ENCODE data around the gene ADAMTS17.
"Not testable (repeated sequence)": the region's sequence is repeated elsewhere in the genome, so short reads cannot be mapped to it uniquely, and the experiment has no call there.

The ADAMTS17 gene

DNA sequence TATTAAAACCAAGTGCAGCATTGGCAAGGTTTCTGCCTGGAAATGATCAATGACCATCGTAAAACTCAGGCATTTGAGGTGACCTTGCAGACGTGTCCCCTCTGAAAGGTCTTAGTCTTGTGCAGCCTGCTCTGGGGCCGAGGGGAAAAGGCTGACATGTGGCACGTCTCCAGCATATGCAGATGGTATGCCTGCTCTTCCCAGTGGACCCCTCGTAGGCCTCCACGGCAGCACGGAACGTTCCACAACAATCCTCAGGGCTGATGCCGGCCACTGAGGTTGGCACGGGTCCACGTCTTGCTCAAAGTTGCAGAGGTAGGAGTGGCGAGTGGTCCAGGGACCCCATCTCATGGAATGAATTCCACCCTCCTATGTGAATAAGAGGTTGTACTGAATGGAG is 361.0 kb downstream of the ADAMTS17 start:
- H3K27me3 ChIP-seq (ENCODE audit: insufficient read depth, low read length): 0 out of 2 replicates have a peak, but pooled peaks cover 6% of the 10 kb centered on the region
- no peak overlapping the region for H3K9ac ChIP-seq (ENCODE audit: low read depth, low read length)
- H3K27ac ChIP-seq (ENCODE audit: low read length): no peak overlapping the region
- H3K9me3 ChIP-seq (ENCODE audit: insufficient read depth, low read depth, low read length): no peaks in the 10 kb centered on the region
- peaks cover 30% of the 10 kb centered on the region; the same call in 1 of the 2 replicates for H3K4me1 ChIP-seq (ENCODE audit: insufficient read depth, low read length)
- no peaks in the 10 kb centered on the region for H3K36me3 ChIP-seq (ENCODE audit: insufficient read depth, low read depth, low read length)
- H3K4me3 ChIP-seq (ENCODE audit: low read length): no peak overlapping the region

DNA sequence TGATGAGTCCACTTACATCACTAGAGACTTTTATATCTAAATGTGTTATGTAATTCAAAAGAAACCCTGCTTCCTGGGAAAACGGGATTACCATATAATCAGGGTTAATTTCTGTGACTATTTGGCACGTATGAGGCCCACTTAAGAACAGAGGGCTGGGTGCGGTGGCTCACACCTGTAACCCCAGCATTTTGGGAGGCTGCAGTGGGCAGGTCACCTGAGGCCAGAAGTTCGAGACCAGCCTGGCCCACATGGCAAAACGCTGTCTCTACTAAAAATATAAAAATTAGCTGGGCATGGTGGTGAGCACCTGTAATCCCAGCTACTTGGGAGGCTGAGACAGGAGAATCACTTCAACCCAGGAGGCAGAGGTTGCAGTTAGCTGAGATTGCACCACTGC is 361.9 kb downstream of the ADAMTS17 start:
- not testable (repeated sequence) for H3K36me3 ChIP-seq (ENCODE audit: insufficient read depth, low read depth, low read length); H3K4me3 ChIP-seq (ENCODE audit: low read length); H3K9ac ChIP-seq (ENCODE audit: low read depth, low read length); H3K27me3 ChIP-seq (ENCODE audit: insufficient read depth, low read length); H3K9me3 ChIP-seq (ENCODE audit: insufficient read depth, low read depth, low read length); H3K27ac ChIP-seq (ENCODE audit: low read length)
- H3K4me1 ChIP-seq (ENCODE audit: insufficient read depth, low read length): peaks cover 30% of the 10 kb centered on the region; the same call in 1 of the 2 replicates

DNA sequence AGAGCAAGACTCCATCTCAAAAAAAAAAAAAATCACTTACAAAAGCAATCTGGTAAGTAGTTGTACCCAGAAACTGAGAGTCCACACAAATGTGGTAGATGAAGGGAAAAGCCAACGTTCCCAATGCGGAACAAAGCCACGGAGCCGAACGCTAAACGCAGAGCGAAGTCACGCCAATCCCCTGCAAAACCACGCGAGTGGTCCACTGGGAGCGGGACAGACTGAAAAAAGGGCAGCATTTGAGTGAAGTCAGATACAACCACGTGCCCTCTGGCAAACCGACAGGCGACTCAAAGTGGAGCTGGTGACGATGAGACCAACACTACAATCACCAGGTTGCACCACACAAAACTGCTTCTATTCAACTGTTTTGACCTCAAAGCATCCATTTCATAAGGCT is 362.4 kb downstream of the ADAMTS17 start:
- no peaks in the 10 kb centered on the region for H3K9me3 ChIP-seq (ENCODE audit: insufficient read depth, low read depth, low read length)
- H3K9ac ChIP-seq (ENCODE audit: low read depth, low read length): no peak overlapping the region
- H3K27me3 ChIP-seq (ENCODE audit: insufficient read depth, low read length): 0 out of 2 replicates have a peak, but pooled peaks cover 6% of the 10 kb centered on the region
- no peak overlapping the region for H3K4me3 ChIP-seq (ENCODE audit: low read length)
- H3K36me3 ChIP-seq (ENCODE audit: insufficient read depth, low read depth, low read length): no peaks in the 10 kb centered on the region
- peaks cover 30% of the 10 kb centered on the region; the same call in 1 of the 2 replicates for H3K4me1 ChIP-seq (ENCODE audit: insufficient read depth, low read length)
- no peak overlapping the region for H3K27ac ChIP-seq (ENCODE audit: low read length)

DNA sequence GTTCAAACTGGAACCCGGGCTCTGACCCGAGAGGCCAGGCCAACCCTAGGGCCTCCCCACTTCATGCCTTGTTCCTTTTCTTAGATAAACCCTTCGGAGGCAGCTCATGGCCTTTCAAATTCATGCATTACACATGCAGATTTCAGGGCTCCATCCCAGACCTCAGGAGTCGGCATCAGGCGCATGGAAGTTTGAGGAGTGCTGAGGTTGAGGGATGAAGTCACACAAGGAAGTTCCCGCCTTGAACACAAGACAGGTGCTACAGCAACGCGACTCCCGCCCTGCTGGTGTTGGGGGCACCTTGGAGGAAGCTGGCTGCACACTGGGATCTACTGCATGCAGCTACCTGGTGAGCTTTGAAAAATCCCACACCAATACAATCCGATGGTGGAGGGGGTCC is 363.3 kb downstream of the ADAMTS17 start:
- Histone ChIP-seq H3K27ac (ENCODE audit: low read length) (no peak overlapping the region), H3K27me3 (ENCODE audit: insufficient read depth, low read length) (0 out of 2 replicates have a peak, but pooled peaks cover 6% of the 10 kb centered on the region), H3K9me3 (ENCODE audit: insufficient read depth, low read depth, low read length) (no peaks in the 10 kb centered on the region), H3K9ac (ENCODE audit: low read depth, low read length) (no peak overlapping the region), H3K4me3 (ENCODE audit: low read length) (no peak overlapping the region), H3K4me1 (ENCODE audit: insufficient read depth, low read length) (peaks cover 21% of the 10 kb centered on the region; the same call in 1 of the 2 replicates), H3K36me3 (ENCODE audit: insufficient read depth, low read depth, low read length) (no peaks in the 10 kb centered on the region)

DNA sequence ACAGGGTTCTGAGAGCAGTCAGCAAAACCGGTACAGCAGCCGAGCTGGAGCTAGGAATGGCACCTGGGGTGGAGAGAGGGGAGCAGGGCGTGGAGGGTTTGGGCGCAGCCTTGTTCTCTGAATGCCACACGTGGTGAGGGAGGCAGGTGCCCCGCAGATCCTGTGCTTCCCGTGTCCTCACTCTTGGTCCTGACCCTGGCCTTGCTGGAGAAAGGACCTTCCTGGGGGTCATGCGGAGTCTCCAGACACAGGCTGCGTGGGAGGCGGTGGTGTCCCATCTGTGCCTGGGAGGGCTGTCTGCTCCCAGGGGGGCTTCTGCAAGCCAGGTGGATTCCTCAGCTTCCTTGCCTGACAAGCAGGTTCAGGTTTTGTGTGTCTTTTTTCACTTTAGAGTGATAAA is 363.8 kb downstream of the ADAMTS17 start:
- Histone ChIP-seq H3K4me3 (ENCODE audit: low read length) (no peak overlapping the region), H3K9ac (ENCODE audit: low read depth, low read length) (no peak overlapping the region), H3K9me3 (ENCODE audit: insufficient read depth, low read depth, low read length) (no peaks in the 10 kb centered on the region), H3K27ac (ENCODE audit: low read length) (no peak overlapping the region), H3K4me1 (ENCODE audit: insufficient read depth, low read length) (peaks cover 19% of the 10 kb centered on the region; the same call in 1 of the 2 replicates), H3K36me3 (ENCODE audit: insufficient read depth, low read depth, low read length) (no peaks in the 10 kb centered on the region), H3K27me3 (ENCODE audit: insufficient read depth, low read length) (0 out of 2 replicates have a peak, but pooled peaks cover 6% of the 10 kb centered on the region)

DNA sequence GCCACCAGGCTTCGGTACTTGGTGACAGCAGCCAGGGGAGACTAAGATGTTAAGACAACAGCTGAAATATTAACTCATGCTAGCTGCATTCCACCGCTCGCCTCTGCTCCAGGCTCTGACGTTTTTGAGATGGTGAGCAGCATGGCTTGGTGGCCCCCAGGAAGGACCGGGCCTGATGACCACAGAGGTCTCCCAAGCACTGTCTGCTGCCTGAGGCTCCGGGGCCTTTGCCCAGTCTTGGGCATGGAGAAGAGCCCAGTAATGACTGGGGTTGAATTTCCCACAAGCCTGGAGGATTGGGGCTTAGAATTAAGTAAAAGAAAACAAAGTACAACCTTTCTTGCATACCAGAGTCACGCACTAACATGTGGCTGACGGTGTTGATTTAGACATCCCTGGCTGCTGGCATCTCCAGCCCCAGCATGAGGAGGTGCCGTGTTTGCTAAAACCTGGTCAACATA is 364.9 kb downstream of the ADAMTS17 start:
- Histone ChIP-seq H3K9me3 (ENCODE audit: insufficient read depth, low read depth, low read length) (no peaks in the 10 kb centered on the region), H3K4me1 (ENCODE audit: insufficient read depth, low read length) (peaks cover 8% of the 10 kb centered on the region; the same call in 1 of the 2 replicates), H3K4me3 (ENCODE audit: low read length) (no peak overlapping the region), H3K9ac (ENCODE audit: low read depth, low read length) (no peak overlapping the region), H3K27ac (ENCODE audit: low read length) (no peak overlapping the region), H3K36me3 (ENCODE audit: insufficient read depth, low read depth, low read length) (no peaks in the 10 kb centered on the region), H3K27me3 (ENCODE audit: insufficient read depth, low read length) (0 out of 2 replicates have a peak, but pooled peaks cover 6% of the 10 kb centered on the region)

DNA sequence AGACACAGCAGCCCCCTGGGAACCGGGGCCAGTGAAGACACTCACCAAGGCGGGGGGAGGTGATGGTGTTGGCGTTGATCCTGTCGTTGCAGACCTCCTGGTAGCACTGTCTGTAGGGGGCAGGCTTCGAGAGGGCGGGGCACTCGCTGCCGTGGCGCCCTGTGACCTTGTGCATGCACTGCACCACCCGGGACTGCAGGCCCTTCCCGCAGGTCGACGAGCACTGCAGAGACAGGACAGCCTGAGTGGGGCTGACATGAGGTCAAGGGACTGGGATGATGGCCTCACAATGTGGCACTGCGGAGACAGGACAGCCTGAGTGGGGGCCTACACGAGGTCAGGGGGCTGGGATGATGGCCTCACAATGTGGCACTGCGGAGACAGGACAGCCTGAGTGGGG is 365.8 kb downstream of the ADAMTS17 start:
- no peak overlapping the region for H3K4me3 ChIP-seq (ENCODE audit: low read length)
- H3K27me3 ChIP-seq (ENCODE audit: insufficient read depth, low read length): 0 out of 2 replicates have a peak, but pooled peaks cover 6% of the 10 kb centered on the region
- no peaks in the 10 kb centered on the region for H3K9me3 ChIP-seq (ENCODE audit: insufficient read depth, low read depth, low read length)
- H3K4me1 ChIP-seq (ENCODE audit: insufficient read depth, low read length): peaks cover 6% of the 10 kb centered on the region; the same call in 1 of the 2 replicates
- H3K36me3 ChIP-seq (ENCODE audit: insufficient read depth, low read depth, low read length): no peaks in the 10 kb centered on the region
- no peak overlapping the region for H3K9ac ChIP-seq (ENCODE audit: low read depth, low read length)
- H3K27ac ChIP-seq (ENCODE audit: low read length): no peak overlapping the region

DNA sequence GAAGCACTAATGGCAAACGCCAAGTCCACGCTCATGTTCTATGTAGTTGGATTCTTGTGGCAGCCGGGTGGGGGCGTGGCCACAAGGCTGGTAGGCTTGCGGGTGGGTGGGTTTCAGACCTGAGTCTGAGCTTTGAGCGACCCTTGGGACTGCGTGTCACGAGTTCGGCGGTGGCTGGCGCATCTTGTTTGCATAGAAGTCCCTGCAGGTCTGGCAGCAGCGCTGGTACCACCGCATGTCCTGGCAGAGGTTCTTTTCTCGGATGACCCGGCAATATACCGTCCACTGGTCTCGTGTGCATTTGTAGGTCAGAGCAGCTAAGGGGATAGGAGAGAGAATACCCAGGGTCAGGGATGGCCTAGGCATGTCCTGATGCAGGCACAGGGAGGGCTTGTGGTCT is 367.5 kb downstream of the ADAMTS17 start:
- H3K4me3 ChIP-seq (ENCODE audit: low read length): no peak overlapping the region
- no peak overlapping the region for H3K9ac ChIP-seq (ENCODE audit: low read depth, low read length)
- H3K27ac ChIP-seq (ENCODE audit: low read length): no peak overlapping the region
- H3K27me3 ChIP-seq (ENCODE audit: insufficient read depth, low read length): 0 out of 2 replicates have a peak, but pooled peaks cover 6% of the 10 kb centered on the region
- peaks cover 6% of the 10 kb centered on the region; the same call in 1 of the 2 replicates for H3K4me1 ChIP-seq (ENCODE audit: insufficient read depth, low read length)
- no peaks in the 10 kb centered on the region for H3K36me3 ChIP-seq (ENCODE audit: insufficient read depth, low read depth, low read length)
- no peaks in the 10 kb centered on the region for H3K9me3 ChIP-seq (ENCODE audit: insufficient read depth, low read depth, low read length)

DNA sequence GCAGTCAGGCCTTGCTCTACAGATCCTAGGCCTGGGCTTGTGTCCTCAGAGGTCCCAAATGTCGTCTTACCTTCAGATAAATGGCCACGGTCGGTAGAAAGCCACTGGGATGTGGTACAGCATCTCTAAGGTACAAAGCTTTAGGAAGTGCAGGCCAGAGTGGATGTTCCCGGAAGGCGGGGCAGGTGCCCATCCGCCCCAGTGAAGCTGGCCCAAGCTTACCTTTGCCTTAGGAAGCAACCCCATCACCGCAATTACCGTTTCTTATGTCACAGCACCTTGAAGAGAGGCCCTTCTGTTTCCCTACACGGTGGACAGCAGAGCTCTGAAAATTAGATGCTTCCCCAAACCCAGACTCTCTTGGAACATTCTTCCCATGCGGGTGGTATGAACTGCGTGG is 368.4 kb downstream of the ADAMTS17 start:
- Histone ChIP-seq H3K9ac (ENCODE audit: low read depth, low read length) (no peak overlapping the region), H3K4me3 (ENCODE audit: low read length) (no peak overlapping the region), H3K27ac (ENCODE audit: low read length) (no peak overlapping the region), H3K4me1 (ENCODE audit: insufficient read depth, low read length) (peaks cover 6% of the 10 kb centered on the region; the same call in 1 of the 2 replicates), H3K9me3 (ENCODE audit: insufficient read depth, low read depth, low read length) (no peaks in the 10 kb centered on the region), H3K36me3 (ENCODE audit: insufficient read depth, low read depth, low read length) (no peaks in the 10 kb centered on the region), H3K27me3 (ENCODE audit: insufficient read depth, low read length) (0 out of 2 replicates have a peak, but pooled peaks cover 6% of the 10 kb centered on the region)

DNA sequence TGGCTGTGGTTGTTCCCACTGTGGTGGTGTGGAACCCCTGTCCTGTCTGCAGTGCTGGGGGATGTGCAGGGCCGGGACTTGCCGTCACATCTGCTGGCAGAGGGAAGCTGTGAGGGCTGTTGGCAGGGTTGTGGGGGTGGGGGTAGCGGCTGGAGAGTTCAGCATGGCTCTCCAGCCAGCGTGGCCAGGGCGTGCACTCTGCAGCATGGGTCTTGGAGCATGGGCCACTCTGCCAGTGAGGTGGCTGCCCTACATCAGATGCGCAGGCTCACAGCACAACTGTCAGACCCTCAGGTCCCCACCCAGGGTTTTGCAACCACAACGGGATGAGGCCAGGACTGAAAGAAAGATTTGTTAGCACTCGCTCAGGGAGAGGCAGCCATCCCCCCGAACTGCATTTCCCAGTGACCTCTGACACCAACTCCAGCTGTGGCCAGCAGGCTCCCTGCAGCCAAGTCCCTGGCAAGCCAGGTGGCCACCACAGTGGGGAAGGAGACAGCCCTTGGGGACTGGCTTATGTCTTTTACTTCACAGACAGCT is 370.8 kb downstream of the ADAMTS17 start:
- no peaks in the 10 kb centered on the region for H3K9me3 ChIP-seq (ENCODE audit: insufficient read depth, low read depth, low read length)
- H3K27me3 ChIP-seq (ENCODE audit: insufficient read depth, low read length): no peaks in the 10 kb centered on the region
- H3K27ac ChIP-seq (ENCODE audit: low read length): no peak overlapping the region
- no peak overlapping the region for H3K4me3 ChIP-seq (ENCODE audit: low read length)
- no peak overlapping the region for H3K9ac ChIP-seq (ENCODE audit: low read depth, low read length)
- no peaks in the 10 kb centered on the region for H3K36me3 ChIP-seq (ENCODE audit: insufficient read depth, low read depth, low read length)
- H3K4me1 ChIP-seq (ENCODE audit: insufficient read depth, low read length): no peaks in the 10 kb centered on the region

DNA sequence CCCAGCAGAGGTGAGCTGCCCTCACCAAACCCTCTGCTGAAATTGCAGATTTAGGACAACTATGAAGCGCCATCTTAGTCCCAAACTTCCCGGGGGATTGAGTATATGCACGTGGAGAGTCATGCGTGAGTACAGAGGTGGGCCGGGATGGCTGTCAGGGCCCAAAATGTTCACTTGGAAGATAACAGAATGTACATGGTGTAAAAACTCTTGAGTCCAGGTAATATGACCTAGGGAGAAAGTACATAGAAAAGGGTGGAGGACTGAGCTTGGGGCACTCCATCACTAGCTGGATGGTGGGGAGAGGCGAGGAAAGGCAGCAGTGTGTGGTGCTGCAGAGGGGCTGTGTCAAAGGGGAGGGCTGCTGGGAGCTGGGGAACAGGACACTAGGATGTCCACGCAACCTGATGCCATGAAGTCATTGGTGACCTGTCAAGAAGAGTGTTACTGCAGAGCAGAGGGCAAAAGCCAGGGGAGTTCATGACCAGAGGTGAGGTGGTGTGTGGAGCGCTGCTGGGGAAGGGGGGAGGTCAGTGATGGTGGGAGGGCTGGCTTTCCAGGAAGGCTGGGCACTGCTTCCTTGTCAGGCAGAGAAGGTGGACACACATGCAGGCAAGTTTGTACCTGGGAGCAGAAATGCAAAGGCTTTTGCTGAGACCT is 372.4 kb downstream of the ADAMTS17 start:
- H3K4me3 ChIP-seq (ENCODE audit: low read length): no peak overlapping the region
- H3K36me3 ChIP-seq (ENCODE audit: insufficient read depth, low read depth, low read length): no peaks in the 10 kb centered on the region
- no peaks in the 10 kb centered on the region for H3K4me1 ChIP-seq (ENCODE audit: insufficient read depth, low read length)
- H3K27me3 ChIP-seq (ENCODE audit: insufficient read depth, low read length): no peaks in the 10 kb centered on the region
- no peak overlapping the region for H3K27ac ChIP-seq (ENCODE audit: low read length)
- no peak overlapping the region for H3K9ac ChIP-seq (ENCODE audit: low read depth, low read length)
- no peaks in the 10 kb centered on the region for H3K9me3 ChIP-seq (ENCODE audit: insufficient read depth, low read depth, low read length)

DNA sequence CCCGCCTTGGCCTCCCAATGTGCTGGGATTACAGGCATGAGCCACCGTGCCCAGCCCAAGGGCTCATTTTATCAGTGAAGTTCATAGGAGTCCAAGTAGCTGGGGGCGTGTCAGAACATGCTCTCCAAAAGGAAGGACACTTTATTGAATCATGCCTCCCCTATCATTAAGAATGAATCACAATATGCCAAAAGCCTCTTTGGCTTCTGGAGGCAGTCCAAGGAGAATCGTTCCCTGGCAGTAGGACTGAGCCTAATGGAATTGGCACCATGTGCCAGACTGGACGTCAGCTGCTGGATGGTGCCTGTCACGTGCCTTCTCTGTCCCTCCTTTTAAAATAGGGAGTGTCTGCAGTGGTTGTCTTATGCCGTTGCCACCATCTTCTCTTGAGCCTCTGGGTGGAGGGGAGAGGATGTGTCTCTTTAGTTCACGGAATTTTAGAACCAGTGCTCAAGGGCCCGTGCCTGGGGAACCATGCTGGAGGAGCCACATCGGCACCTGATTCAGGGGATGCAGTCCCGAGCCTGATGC is 373.9 kb downstream of the ADAMTS17 start:
- Histone ChIP-seq H3K36me3 (ENCODE audit: insufficient read depth, low read depth, low read length) (no peaks in the 10 kb centered on the region), H3K9ac (ENCODE audit: low read depth, low read length) (no peak overlapping the region), H3K27ac (ENCODE audit: low read length) (no peak overlapping the region), H3K4me3 (ENCODE audit: low read length) (no peak overlapping the region), H3K27me3 (ENCODE audit: insufficient read depth, low read length) (no peaks in the 10 kb centered on the region), H3K4me1 (ENCODE audit: insufficient read depth, low read length) (no peaks in the 10 kb centered on the region), H3K9me3 (ENCODE audit: insufficient read depth, low read depth, low read length) (no peaks in the 10 kb centered on the region)
